IPS DF 6.9 (cell line): Measurements from ENCODE around the gene CHST11.

Experiments
- DNase-seq: peaks from one replicate; pipeline ENCODE4 v3.0.0-alpha.2; 2013; ENCODE audit warnings: low read depth, low spot score
- H3K27ac ChIP-seq: one replicate; pipeline ENCODE4 v1.5.1; 2013; ENCODE audit warnings: low read length, control low read depth
- H3K27me3 ChIP-seq: 2 replicates; pipeline ENCODE4 v1.6.1; 2013; ENCODE audit warnings: mild to moderate bottlenecking, low read length; ENCODE audit not compliant: control insufficient read depth, insufficient read depth
- H3K36me3 ChIP-seq: 2 replicates; pipeline ENCODE4 v1.6.1; 2013; ENCODE audit warnings: low read length; ENCODE audit not compliant: control insufficient read depth, insufficient read depth
- H3K4me1 ChIP-seq: 2 replicates; pipeline ENCODE4 v1.6.1; 2013; ENCODE audit warnings: low read length; ENCODE audit not compliant: control insufficient read depth, insufficient read depth
- H3K4me3 ChIP-seq: 2 replicates; pipeline ENCODE4 v1.5.1; 2013; ENCODE audit warnings: mild to moderate bottlenecking, low read length
- H3K9me3 ChIP-seq: 2 replicates; pipeline ENCODE4 v1.6.1; 2013; ENCODE audit warnings: low read length, inconsistent platforms; ENCODE audit not compliant: control insufficient read depth, insufficient read depth
- WGBS: extraction: QIAGEN DNeasy Blood & Tissue Kit; methylation state at CpG from one replicate; pipeline ENCODE4 v1.1.7; 2013; ENCODE audit warnings: mixed read lengths, missing lambda C conversion rate; ENCODE audit not compliant: insufficient read length, insufficient coverage; 5-methylcytosine and 5-hydroxymethylcytosine counted together

CHST11 gene

DNA sequence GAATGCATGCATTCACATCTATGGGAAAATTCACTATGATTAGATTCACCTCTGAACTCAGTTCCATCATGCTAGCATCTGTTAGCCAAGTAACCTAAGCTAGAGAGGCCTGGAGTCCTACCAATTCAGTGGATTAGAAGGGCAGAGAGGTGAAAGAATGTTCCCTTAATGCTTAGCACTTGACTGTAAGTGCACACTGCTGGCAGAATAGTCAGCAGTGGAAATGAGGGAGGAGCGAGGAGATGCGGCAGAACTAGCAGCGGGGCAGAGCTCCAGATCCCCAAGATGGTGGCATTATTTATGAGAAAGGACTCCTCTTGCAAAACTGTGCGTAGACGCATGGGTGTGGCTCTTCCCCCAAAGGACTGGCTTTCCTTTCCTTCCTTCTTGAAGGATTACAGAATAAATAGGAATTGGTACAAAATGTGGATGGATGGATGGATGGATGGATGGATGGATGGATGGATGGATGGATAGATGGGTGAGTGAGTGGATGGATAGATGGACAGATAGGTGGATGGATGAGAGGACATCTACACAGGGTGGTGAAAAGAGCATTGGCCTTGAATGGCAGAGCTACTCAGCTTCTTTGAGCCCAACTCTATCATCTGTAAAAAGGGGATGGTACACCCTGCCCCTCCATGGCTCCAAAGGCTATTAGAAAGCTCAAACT lies 227.2 kb downstream of the CHST11 start:
- DNase-seq: no peak
- Histone ChIP-seq H3K4me3 (no peak overlapping the region), H3K9me3 (no peaks in the 10 kb centered on the region), H3K27ac (no peak overlapping the region), H3K36me3 (no peaks in the 10 kb centered on the region), H3K27me3 (no peaks in the 10 kb centered on the region), H3K4me1 (no peaks in the 10 kb centered on the region)
- no CpG with 5 or more reads among the region's 5 CpGs for whole genome bisulfite sequencing

GRCh38 chr12:104684884-104685283 lies 228.1 kb downstream of the CHST11 start:
- no peaks in the 10 kb centered on the region for H3K9me3 ChIP-seq
- no peaks in the 10 kb centered on the region for H3K36me3 ChIP-seq
- H3K27me3 ChIP-seq: no peaks in the 10 kb centered on the region
- H3K27ac ChIP-seq: no peak overlapping the region
- H3K4me1 ChIP-seq: no peaks in the 10 kb centered on the region
- H3K4me3 ChIP-seq: no peak overlapping the region
- no CpG with 5 or more reads among the region's 1 CpG for WGBS
- no peak for DNase-seq

DNA sequence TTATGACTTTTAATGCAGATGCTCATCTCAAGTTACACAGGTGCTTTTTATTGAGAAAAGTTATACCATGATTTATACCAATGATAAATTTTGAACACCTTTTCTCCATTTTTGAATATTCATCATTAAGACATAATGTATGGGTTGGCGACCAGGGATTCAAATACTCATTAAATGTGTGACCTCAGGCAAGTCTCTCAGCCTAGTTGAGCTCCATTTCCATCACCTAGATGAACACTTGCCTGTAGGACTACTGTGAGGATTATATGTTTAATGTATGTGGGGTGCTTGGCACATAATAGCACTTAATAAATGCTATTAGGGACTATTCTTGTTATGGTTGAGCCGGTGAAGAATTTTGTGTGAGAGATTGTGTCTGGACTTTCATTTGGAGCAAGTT lies 228.6 kb downstream of the CHST11 start:
- no peak overlapping the region for H3K4me3 ChIP-seq
- no peaks in the 10 kb centered on the region for H3K27me3 ChIP-seq
- no peak for DNase-seq
- H3K27ac ChIP-seq: no peak overlapping the region
- H3K9me3 ChIP-seq: no peaks in the 10 kb centered on the region
- no CpG with 5 or more reads among the region's 2 CpGs for WGBS
- H3K36me3 ChIP-seq: no peaks in the 10 kb centered on the region
- H3K4me1 ChIP-seq: no peaks in the 10 kb centered on the region

DNA sequence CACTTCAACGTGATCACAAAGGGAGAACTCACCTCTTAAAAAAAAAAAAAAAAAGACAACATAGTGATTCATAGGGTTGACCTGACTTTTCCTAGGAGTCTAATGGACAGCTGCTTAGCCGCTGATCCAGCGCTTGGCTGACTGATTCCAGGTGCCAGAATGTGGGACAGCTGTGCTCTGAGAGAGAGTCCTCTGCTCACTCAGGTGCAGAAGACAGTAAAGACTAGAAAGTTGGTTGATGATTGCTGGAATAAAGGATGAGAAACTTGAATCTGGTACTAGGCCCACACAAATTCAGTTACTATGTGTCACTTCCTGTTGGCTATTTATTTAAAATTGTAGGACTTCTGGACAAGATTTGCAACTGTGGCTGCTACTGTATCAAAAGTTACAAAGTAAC lies 229.4 kb downstream of the CHST11 start:
- H3K9me3 ChIP-seq: no peaks in the 10 kb centered on the region
- no peaks in the 10 kb centered on the region for H3K36me3 ChIP-seq
- H3K4me3 ChIP-seq: no peak overlapping the region
- no CpG with 5 or more reads among the region's 3 CpGs for WGBS
- no peaks in the 10 kb centered on the region for H3K27me3 ChIP-seq
- no peak for DNase-seq
- H3K4me1 ChIP-seq: no peaks in the 10 kb centered on the region
- no peak overlapping the region for H3K27ac ChIP-seq

DNA sequence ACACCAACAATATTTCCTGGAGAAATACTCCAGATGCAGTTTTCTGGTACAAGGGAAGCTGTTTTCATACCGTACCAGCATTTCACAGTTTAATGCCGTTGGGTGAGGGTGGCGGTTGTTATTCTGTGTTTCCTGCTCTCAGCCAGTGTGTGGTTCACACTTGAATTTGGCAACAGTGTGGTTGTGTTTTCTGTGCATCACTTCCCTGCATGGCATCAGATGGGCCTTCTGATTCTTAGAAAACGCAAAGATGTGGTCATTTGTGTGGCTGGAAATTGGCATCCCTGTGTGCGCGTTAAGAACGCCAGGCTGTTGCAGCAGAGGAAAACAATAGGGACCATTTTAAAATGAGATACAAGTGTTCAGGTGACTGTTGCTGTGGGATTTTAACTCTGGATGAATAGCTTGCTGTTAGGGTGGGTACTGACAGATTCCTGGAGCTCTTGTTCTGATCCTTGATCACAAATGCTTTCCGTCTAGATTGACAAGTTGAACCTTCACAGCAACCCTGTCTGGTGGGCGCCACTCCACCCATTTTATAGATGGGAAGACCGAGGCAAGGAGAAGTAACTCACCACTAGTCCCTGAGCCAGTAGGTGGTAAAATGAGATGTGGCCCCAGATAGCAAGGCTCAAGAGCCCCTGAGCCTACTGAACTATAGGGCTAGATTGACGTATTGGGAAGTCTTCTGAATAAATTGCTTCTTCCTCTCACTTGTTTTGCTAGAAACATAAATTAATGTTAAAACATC lies 231.2 kb downstream of the CHST11 start:
- Histone ChIP-seq H3K27me3 (no peaks in the 10 kb centered on the region), H3K4me1 (no peaks in the 10 kb centered on the region), H3K27ac (no peak overlapping the region), H3K9me3 (no peaks in the 10 kb centered on the region), H3K36me3 (no peaks in the 10 kb centered on the region; the same call in 1 of the 2 replicates), H3K4me3 (no peak overlapping the region)
- WGBS: no CpG with 5 or more reads among the region's 11 CpGs
- DNase-seq: no peak

DNA sequence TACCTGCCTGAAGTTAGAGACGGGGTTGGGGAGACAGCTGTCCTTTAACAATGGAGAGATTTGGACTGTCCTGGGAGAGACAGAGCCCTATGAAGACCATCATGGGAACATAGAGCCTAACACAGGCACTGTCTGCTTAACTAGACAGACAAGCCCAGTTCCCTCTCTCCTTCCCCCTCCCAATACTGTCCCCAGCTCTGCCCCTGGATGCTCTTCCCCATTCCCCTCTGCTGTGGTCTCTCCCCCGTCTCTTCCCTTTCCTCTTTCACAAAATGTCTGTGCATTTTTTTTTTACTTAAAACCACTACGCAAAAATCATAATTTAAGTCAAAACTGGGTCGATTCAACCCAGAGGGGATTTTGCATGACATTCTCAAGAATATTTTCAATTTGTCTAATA lies 232.9 kb downstream of the CHST11 start:
- 100% methylated on average over 1 of the region's 4 CpGs for WGBS
- no peaks in the 10 kb centered on the region; the same call in 1 of the 2 replicates for H3K36me3 ChIP-seq

DNA sequence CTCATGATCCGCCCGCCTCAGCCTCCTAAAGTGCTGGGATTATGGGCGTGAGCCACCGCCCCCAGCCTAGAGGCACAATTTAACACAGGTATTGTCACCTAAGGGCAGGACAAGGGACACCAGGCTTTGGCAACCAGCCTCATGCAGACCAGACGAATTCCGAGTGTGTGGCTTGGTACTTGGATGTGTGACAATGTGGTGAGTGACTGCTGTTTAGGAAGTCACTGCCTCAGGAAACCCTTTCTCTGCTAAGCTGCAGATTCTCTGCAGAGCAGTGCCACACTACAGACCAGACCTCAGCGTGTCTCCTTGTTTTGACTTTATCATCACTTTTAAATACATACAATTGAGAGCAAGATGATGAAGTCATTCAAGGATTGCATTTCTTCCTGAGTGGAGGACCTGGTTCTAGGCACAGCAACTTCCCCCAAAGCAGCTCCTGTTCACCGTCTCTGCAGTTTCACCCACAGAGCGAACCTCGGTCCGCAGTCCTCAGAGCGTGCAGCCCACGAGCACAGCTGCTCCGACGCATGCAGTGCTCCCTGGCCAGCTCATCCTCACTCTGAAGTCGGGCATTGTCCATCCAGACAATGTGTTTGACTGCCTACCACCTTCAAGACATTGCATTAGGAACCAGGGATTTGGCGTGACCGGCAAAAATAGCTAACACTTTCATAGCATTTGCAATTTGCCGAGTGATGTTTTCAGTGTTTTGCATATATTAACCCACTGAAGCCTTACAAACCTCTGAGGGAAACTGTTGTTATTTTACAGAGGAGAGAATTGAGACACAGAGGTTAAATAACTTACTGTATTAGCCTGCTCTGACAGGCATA lies 235.2 kb downstream of the CHST11 start:
- H3K9me3 ChIP-seq: no peaks in the 10 kb centered on the region
- no peak overlapping the region for H3K27ac ChIP-seq
- H3K27me3 ChIP-seq: no peaks in the 10 kb centered on the region
- DNase-seq: no peak
- WGBS: no CpG with 5 or more reads among the region's 19 CpGs
- no peak overlapping the region for H3K4me3 ChIP-seq
- no peaks in the 10 kb centered on the region; the same call in 1 of the 2 replicates for H3K36me3 ChIP-seq
- no peaks in the 10 kb centered on the region for H3K4me1 ChIP-seq

More for the DNA sequence above, 232.9 kb downstream of the CHST11 start:
- Histone ChIP-seq H3K9me3 (no peaks in the 10 kb centered on the region), H3K27ac (no peak overlapping the region), H3K4me3 (no peak overlapping the region), H3K4me1 (no peaks in the 10 kb centered on the region), H3K27me3 (no peaks in the 10 kb centered on the region)
- DNase-seq: no peak

- no CpG with 5 or more reads among the region's 4 CpGs for WGBS
- Histone ChIP-seq H3K27ac (no peak overlapping the region), H3K36me3 (no peaks in the 10 kb centered on the region; the same call in 1 of the 2 replicates), H3K9me3 (no peaks in the 10 kb centered on the region), H3K27me3 (no peaks in the 10 kb centered on the region), H3K4me1 (no peaks in the 10 kb centered on the region), H3K4me3 (no peak overlapping the region)
- DNase-seq: no peak
Measured at GRCh38 chr12:104692557-104693218, 235.9 kb downstream of the CHST11 start.

DNA sequence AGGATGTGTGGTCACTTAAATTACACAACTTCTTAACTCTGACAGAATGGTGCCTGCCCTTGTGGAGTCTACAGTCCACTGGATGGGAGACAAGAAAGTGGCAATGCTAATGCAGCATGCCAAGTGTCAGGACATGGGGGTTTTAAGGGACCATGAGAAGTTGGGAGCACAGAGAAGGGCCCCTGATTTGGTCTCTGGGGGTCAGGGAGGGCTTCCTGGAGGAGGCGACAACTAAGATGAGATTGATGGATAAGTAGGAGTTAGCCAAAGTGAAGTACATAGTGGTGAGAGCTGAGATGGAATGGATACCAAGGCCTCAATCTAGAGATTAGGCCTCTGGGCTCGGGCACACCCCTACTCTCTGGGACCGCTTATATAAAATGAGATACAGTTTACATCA lies 236.7 kb downstream of the CHST11 start:
- H3K9me3 ChIP-seq: no peaks in the 10 kb centered on the region
- H3K4me1 ChIP-seq: no peaks in the 10 kb centered on the region
- no peak for DNase-seq
- no peaks in the 10 kb centered on the region for H3K27me3 ChIP-seq
- no CpG with 5 or more reads among the region's 3 CpGs for WGBS
- no peak overlapping the region for H3K4me3 ChIP-seq
- H3K36me3 ChIP-seq: no peaks in the 10 kb centered on the region; the same call in 1 of the 2 replicates
- no peak overlapping the region for H3K27ac ChIP-seq

DNA sequence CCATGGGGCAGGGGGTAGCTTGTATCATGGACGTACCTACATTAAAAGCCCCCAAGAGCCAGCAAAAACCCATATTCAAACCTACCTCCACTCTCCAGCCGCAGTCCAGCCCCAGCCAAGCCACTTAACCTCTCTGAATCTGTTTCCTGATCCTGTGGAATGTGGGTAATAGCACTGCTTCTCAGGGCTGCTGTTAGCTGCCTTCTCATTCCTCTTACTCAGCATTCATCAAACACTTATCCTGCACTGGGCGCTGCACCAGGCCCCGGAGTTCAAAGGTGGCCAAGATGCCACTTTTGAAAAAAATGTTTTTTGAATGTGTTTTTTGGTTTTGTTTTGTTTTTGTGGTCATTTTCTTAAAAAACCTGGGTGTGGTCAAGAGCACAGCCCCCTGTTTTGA lies 237.4 kb downstream of the CHST11 start:
- H3K36me3 ChIP-seq: no peaks in the 10 kb centered on the region; the same call in 1 of the 2 replicates
- DNase-seq: no peak
- no CpG with 5 or more reads among the region's 4 CpGs for WGBS
- no peaks in the 10 kb centered on the region for H3K4me1 ChIP-seq
- H3K27ac ChIP-seq: no peak overlapping the region
- no peaks in the 10 kb centered on the region for H3K27me3 ChIP-seq
- no peak overlapping the region for H3K4me3 ChIP-seq
- no peaks in the 10 kb centered on the region for H3K9me3 ChIP-seq
